Trophoblast cell (in vitro differentiated cells and primary cell): ENCODE measurements around the gene PLPP1.

ENCODE experiments used
- DNase-seq, 2 donors: peaks; one replicate each; pipeline ENCODE4 v3.0.0-alpha.2; 2016
- H2AFZ ChIP-seq: 2 replicates; pipeline ENCODE4 v1.6.1; 2013; ENCODE audit warnings: low read length, moderate library complexity, mild to moderate bottlenecking; ENCODE audit not compliant: insufficient read depth, poor library complexity
- H2AK5ac ChIP-seq: 2 replicates; pipeline ENCODE4 v1.6.1; 2013; ENCODE audit warnings: mild to moderate bottlenecking, low read length
- H2BK120ac ChIP-seq: 2 replicates; pipeline ENCODE4 v1.6.1; 2013; ENCODE audit warnings: low read length, mild to moderate bottlenecking, moderate library complexity; ENCODE audit not compliant: insufficient read depth, poor library complexity
- H2BK12ac ChIP-seq: 2 replicates; pipeline ENCODE4 v1.6.1; 2013; ENCODE audit warnings: mild to moderate bottlenecking, low read length, moderate library complexity
- H2BK5ac ChIP-seq: 2 replicates; pipeline ENCODE4 v1.6.1; 2013; ENCODE audit warnings: low read length, low read depth, moderate library complexity, mild to moderate bottlenecking; ENCODE audit not compliant: poor library complexity
- H3K14ac ChIP-seq: 2 replicates; pipeline ENCODE4 v1.6.1; 2013; ENCODE audit warnings: mild to moderate bottlenecking, low read length
- H3K18ac ChIP-seq: 2 replicates; pipeline ENCODE4 v1.6.1; 2013; ENCODE audit warnings: mild to moderate bottlenecking, low read length
- H3K23ac ChIP-seq: 2 replicates; pipeline ENCODE4 v1.6.1; 2013; ENCODE audit warnings: low read length
- H3K27ac ChIP-seq: 2 replicates; pipeline ENCODE4 v1.5.1; 2013; ENCODE audit warnings: low read depth, mild to moderate bottlenecking, inconsistent platforms, low read length, moderate library complexity
- H3K27me3 ChIP-seq: 2 replicates; pipeline ENCODE4 v1.6.1; 2013; ENCODE audit warnings: inconsistent platforms, mild to moderate bottlenecking, low read length, moderate library complexity; ENCODE audit not compliant: insufficient read depth
- H3K36me3 ChIP-seq, 2 experiments: 1 replicate in 1 of 2; 2 replicates in 1 of 2; pipeline ENCODE4 v1.6.1; 2013; ENCODE audit warnings: low read length in 2 of 2, mild to moderate bottlenecking in 2 of 2, moderate library complexity in 1 of 2; ENCODE audit not compliant: insufficient read depth in 2 of 2, control insufficient read depth in 1 of 2
- H3K4ac ChIP-seq: 2 replicates; pipeline ENCODE4 v1.6.1; 2013; ENCODE audit warnings: low read depth, mild to moderate bottlenecking, low read length, moderate library complexity
- H3K4me1 ChIP-seq, 2 experiments: 1 replicate in 1 of 2; 2 replicates in 1 of 2; pipeline ENCODE4 v1.6.1; 2013; ENCODE audit warnings: low read length in 2 of 2, mild to moderate bottlenecking in 2 of 2, moderate library complexity in 1 of 2; ENCODE audit not compliant: insufficient read depth in 2 of 2, control insufficient read depth in 1 of 2
- H3K4me2 ChIP-seq: 2 replicates; pipeline ENCODE4 v1.6.1; 2013; ENCODE audit warnings: inconsistent platforms, mild to moderate bottlenecking, low read length, moderate library complexity
- H3K4me3 ChIP-seq: 2 replicates; pipeline ENCODE4 v1.5.1; 2013; ENCODE audit warnings: mild to moderate bottlenecking, low read depth, low read length, inconsistent platforms
- H3K79me1 ChIP-seq: one replicate; pipeline ENCODE4 v1.6.1; 2013; ENCODE audit warnings: low read length
- H3K79me2 ChIP-seq: 2 replicates; pipeline ENCODE4 v1.6.1; 2013; ENCODE audit warnings: low read length, mild to moderate bottlenecking; ENCODE audit not compliant: control insufficient read depth, insufficient read depth, poor library complexity
- H3K9ac ChIP-seq: 2 replicates; pipeline ENCODE4 v1.6.1; 2013; ENCODE audit warnings: mild to moderate bottlenecking, low read length
- H3K9me3 ChIP-seq: 2 replicates; pipeline ENCODE4 v1.6.1; 2013; ENCODE audit warnings: low read depth, mild to moderate bottlenecking, control low read depth, inconsistent platforms, low read length; ENCODE audit not compliant: insufficient read depth
- H4K12ac ChIP-seq: 2 replicates; pipeline ENCODE4 v1.6.1; 2013; ENCODE audit warnings: low read depth, mild to moderate bottlenecking, low read length, moderate library complexity
- H4K8ac ChIP-seq: 2 replicates; pipeline ENCODE4 v1.6.1; 2013; ENCODE audit warnings: low read depth, mild to moderate bottlenecking, low read length, moderate library complexity
- H4K91ac ChIP-seq: one replicate; pipeline ENCODE4 v1.6.1; 2013; ENCODE audit warnings: low read depth, mild to moderate bottlenecking, low read length, moderate library complexity
- WGBS: extraction: QIAGEN DNeasy Blood & Tissue Kit; methylation state at CpG from one replicate; pipeline ENCODE4 v1.1.7; 2013; ENCODE audit warnings: missing lambda C conversion rate; ENCODE audit not compliant: insufficient read length, insufficient coverage; ENCODE audit errors: extremely low coverage; 5-methylcytosine and 5-hydroxymethylcytosine counted together

The PLPP1 gene

GRCh38 chr5:55392669-55393068 lies 142.1 kb downstream of the PLPP1 start:
- Histone ChIP-seq H2BK5ac (no peak overlapping the region), H2BK120ac (no peak overlapping the region), H3K79me1 (no peaks in the 10 kb centered on the region), H3K9me3 (no peaks in the 10 kb centered on the region), H3K9ac (no peak overlapping the region), H3K4ac (no peak overlapping the region), H3K4me3 (no peak overlapping the region), H3K79me2 (no peaks in the 10 kb centered on the region), H4K91ac (no peak overlapping the region), H3K23ac (no peak overlapping the region), H3K36me3 (peaks cover 0 to 16% of the 10 kb centered on the region in 2 experiments), H4K12ac (no peak overlapping the region), H4K8ac (no peak overlapping the region), H2BK12ac (no peak overlapping the region), H3K4me1 (no peaks in the 10 kb centered on the region), H3K27me3 (no peaks in the 10 kb centered on the region), H2AK5ac (no peak overlapping the region), H3K4me2 (no peak overlapping the region), H3K14ac (no peak overlapping the region), H2AFZ (no peak overlapping the region), H3K18ac (no peak overlapping the region), H3K27ac (no peak overlapping the region)
- no CpG with 5 or more reads among the region's 1 CpG for WGBS
- DNase-seq, result no peak

- Histone ChIP-seq H3K4me1 (no peaks in the 10 kb centered on the region), H2BK12ac (no peak overlapping the region), H2AFZ (no peak overlapping the region), H4K91ac (no peak overlapping the region), H3K9ac (no peak overlapping the region), H4K8ac (no peak overlapping the region), H3K27me3 (no peaks in the 10 kb centered on the region), H3K4me3 (no peak overlapping the region), H2BK5ac (no peak overlapping the region), H2AK5ac (no peak overlapping the region), H3K79me1 (no peaks in the 10 kb centered on the region), H3K23ac (no peak overlapping the region), H3K4me2 (no peak overlapping the region), H3K27ac (no peak overlapping the region), H3K9me3 (no peaks in the 10 kb centered on the region), H3K36me3 (peaks cover 0 to 16% of the 10 kb centered on the region in 2 experiments), H3K79me2 (no peaks in the 10 kb centered on the region), H3K18ac (no peak overlapping the region), H3K14ac (no peak overlapping the region), H2BK120ac (no peak overlapping the region), H3K4ac (no peak overlapping the region), H4K12ac (no peak overlapping the region)
- DNase-seq, result no peak
- WGBS, result no CpG with 5 or more reads among the region's 2 CpGs
Measured at GRCh38 chr5:55391707-55392106, 143.1 kb downstream of the PLPP1 start.

- Histone ChIP-seq H2BK5ac (no peak overlapping the region), H4K12ac (no peak overlapping the region), H3K4me3 (no peak overlapping the region), H2AFZ (no peak overlapping the region), H3K14ac (no peak overlapping the region), H3K36me3 (peaks cover 2 to 14% of the 10 kb centered on the region in 2 experiments), H2BK12ac (no peak overlapping the region), H3K4me1 (no peaks in the 10 kb centered on the region), H4K8ac (no peak overlapping the region), H3K79me1 (no peaks in the 10 kb centered on the region), H3K18ac (no peak overlapping the region), H4K91ac (no peak overlapping the region), H3K4me2 (no peak overlapping the region), H3K4ac (no peak overlapping the region), H3K9ac (no peak overlapping the region), H2AK5ac (no peak overlapping the region), H3K23ac (no peak overlapping the region), H3K9me3 (no peaks in the 10 kb centered on the region), H2BK120ac (no peak overlapping the region), H3K27me3 (no peaks in the 10 kb centered on the region), H3K79me2 (no peaks in the 10 kb centered on the region), H3K27ac (no peak overlapping the region)
- no CpG with 5 or more reads among the region's 2 CpGs for WGBS
- DNase-seq, result peak; percentile 57 to 91
Measured at GRCh38 chr5:55387865-55388264, 146.9 kb downstream of the PLPP1 start.

GRCh38 chr5:55386356-55386755 lies 148.4 kb downstream of the PLPP1 start:
- no CpG with 5 or more reads among the region's 1 CpG for WGBS
- H4K12ac ChIP-seq, result no peak overlapping the region
- no peak overlapping the region for H3K27ac ChIP-seq
- no peak overlapping the region for H3K9ac ChIP-seq
- no peak overlapping the region for H3K4ac ChIP-seq
- no peak overlapping the region for H3K4me3 ChIP-seq
- H3K4me1 ChIP-seq, result no peaks in the 10 kb centered on the region
- H2BK5ac ChIP-seq, result no peak overlapping the region
- no peaks in the 10 kb centered on the region for H3K9me3 ChIP-seq
- H3K18ac ChIP-seq, result no peak overlapping the region
- no peak overlapping the region for H2BK12ac ChIP-seq
- H2AFZ ChIP-seq, result no peak overlapping the region
- no peaks in the 10 kb centered on the region for H3K27me3 ChIP-seq
- no peaks in the 10 kb centered on the region for H3K79me2 ChIP-seq
- H3K23ac ChIP-seq, result no peak overlapping the region
- H2AK5ac ChIP-seq, result no peak overlapping the region
- H3K14ac ChIP-seq, result no peak overlapping the region
- peaks cover 4 to 8% of the 10 kb centered on the region in 2 experiments for H3K36me3 ChIP-seq
- no peak overlapping the region for H3K4me2 ChIP-seq
- DNase-seq, result no peak
- H2BK120ac ChIP-seq, result no peak overlapping the region
- no peak overlapping the region for H4K8ac ChIP-seq
- H4K91ac ChIP-seq, result no peak overlapping the region
- no peaks in the 10 kb centered on the region for H3K79me1 ChIP-seq
